ENCODE results near the gene APEH. TPM values are rescaled to one million over a fixed set of nuclear protein-coding genes. Genes with fewer than 3 reads are reported as not detected.
A peak's percentile ranks its signal among the peaks of the same experiment; 100 is the strongest.

APEH gene
- total RNA-seq, 4 donors from 2014 or later = 92.2 to 219 (median 185) TPM

DNA sequence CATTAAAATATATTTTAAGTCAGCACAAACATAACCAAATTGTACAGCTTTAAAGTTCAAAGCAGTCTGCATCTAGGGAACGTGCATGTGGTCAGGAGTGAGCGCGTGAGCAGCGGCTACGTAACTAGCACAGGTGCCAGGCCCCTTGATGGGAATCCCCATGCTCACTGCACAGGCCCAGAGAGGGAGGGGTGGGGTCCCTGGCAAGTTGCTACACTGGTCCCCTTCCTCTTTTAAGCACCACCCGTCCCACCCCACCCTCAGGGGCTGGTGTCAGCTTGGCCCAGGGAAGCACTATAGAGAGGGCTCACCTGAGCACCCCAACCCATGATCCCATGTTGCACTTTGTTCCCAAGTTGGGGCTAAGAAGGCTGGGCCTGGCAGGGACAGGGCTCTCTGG lies 50.4 kb downstream of the APEH start:
- intact Hi-C loops (cut with DNase I) = loop anchor here (5.0 kb wide), 1 partner anchor 63 kb away; the partner anchor contains the start of gene IP6K1
- peak overlapping the region in 1 of 3 donors; percentile 49 for H3K4me3 ChIP-seq (replicated peaks in 1 of 3)
- no peaks in the 10 kb centered on the region for H3K27me3 ChIP-seq
- peak; percentile 38 to 43 for DNase-seq
- H3K36me3 ChIP-seq = peaks cover 18 to 23% of the 10 kb centered on the region in 2 donors
- no peaks in the 10 kb centered on the region for H3K9me3 ChIP-seq
- WGBS, 2 donors = 40 to 47% methylated on average over 6 of the region's 6 CpGs
- TF ChIP-seq POLR2A (IDR thresholded peaks at IDR 0.05) = no peak
- TF ChIP-seq, protein P1, sequence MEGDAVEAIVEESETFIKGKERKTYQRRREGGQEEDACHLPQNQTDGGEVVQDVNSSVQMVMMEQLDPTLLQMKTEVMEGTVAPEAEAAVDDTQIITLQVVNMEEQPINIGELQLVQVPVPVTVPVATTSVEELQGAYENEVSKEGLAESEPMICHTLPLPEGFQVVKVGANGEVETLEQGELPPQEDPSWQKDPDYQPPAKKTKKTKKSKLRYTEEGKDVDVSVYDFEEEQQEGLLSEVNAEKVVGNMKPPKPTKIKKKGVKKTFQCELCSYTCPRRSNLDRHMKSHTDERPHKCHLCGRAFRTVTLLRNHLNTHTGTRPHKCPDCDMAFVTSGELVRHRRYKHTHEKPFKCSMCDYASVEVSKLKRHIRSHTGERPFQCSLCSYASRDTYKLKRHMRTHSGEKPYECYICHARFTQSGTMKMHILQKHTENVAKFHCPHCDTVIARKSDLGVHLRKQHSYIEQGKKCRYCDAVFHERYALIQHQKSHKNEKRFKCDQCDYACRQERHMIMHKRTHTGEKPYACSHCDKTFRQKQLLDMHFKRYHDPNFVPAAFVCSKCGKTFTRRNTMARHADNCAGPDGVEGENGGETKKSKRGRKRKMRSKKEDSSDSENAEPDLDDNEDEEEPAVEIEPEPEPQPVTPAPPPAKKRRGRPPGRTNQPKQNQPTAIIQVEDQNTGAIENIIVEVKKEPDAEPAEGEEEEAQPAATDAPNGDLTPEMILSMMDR (IDR thresholded peaks at IDR 0.05) = no peak
- peaks cover 20 to 30% of the 10 kb centered on the region in 2 donors for H3K4me1 ChIP-seq
- H3K27ac ChIP-seq = peak overlapping the region; percentile 73 to 92 (median 88)

DNA sequence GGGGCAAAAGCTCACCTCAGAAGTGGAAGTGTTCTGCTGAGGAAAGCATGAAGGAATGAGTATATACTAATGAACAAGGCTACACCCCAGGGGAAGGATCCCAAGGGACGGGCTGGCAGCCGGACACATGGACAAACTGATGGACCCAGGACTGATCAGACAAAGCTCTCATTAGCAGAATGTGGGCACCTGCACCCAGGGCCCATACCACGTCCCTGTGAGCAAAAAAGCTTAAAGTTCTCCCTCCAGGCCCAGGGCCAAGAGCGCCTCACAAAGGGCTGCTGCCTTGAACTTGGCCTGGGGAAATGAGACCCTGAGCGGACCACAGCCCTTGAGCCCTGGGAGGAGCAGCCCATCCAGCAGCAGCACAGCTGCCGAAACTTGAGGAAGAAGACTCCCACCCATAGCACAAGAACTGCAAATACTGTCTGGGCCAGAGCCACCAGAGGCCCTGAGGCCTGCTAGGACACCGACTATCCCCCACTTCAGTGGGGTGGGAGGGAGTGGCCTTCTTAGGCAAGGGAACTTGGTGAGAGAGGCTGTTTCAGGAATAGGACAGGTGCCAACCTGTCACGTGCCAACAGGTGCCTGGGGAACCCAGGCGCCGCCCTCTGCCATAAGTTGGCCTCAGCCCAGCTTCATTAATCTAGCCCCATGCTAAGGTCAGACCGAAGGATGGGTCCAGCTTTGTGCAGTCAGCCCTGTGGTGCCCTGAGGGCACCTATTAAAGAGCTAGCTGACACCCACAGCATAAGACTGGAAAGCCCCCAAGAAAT lies 51.9 kb downstream of the APEH start:
- no peak for TF ChIP-seq POLR2A (IDR thresholded peaks at IDR 0.05)
- TF ChIP-seq, protein P1 (IDR thresholded peaks at IDR 0.05) = no peak
- intact Hi-C loops (cut with DNase I) = loop anchor here (5.0 kb wide), 1 partner anchor 49 kb away; no protein-coding TSS in a partner anchor
- Histone ChIP-seq H3K9me3 (no peaks in the 10 kb centered on the region), H3K4me1 (peaks cover 20 to 24% of the 10 kb centered on the region in 2 donors), H3K27ac (peak overlapping the region in 1 of 3 donors; percentile 73), H3K27me3 (no peaks in the 10 kb centered on the region), H3K4me3 (replicated peaks in 1 of 3) (no peak overlapping the region), H3K36me3 (peaks cover 20 to 23% of the 10 kb centered on the region in 2 donors)
- DNase-seq = no peak
- WGBS, 2 donors = 88 to 89% methylated on average over 8 of the region's 11 CpGs

DNA sequence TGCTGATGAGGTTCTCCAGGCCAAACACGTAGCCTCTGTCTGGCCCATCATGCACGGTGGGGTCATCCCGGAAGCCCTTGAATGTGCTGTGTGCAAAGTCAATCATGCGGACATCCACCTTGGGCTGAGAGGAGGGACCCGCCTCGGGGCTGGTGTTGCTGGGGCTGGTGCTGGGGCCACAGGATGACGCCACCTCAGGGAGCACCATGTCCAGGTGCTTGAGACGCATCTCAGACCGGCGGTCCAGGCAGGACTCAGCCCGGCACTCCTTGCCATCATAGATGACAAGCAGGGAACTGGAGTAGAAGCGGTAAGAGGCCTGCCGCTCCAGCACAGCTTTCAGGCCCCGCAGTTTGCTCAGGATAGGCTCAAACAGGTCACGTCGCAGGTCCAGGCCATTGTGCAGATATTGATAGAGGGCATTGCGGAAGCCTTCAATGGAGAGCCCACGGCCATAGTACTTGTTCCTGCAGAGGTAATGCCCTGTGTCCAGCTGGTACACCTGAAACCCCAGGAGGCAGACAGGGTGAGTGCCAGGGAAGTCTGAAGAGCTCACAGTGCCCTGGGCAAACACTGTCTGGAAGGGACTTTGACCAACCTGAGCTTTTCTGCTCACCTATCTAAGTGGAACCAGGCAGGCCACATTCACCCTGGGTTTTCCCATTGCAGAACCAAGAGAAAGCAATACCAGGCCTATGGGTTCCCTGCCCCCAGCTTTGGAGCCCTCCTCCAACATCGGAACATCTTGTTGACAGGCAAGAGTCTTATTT lies 53.2 kb downstream of the APEH start:
- no peaks in the 10 kb centered on the region for H3K9me3 ChIP-seq
- no peaks in the 10 kb centered on the region for H3K27me3 ChIP-seq
- intact Hi-C loops (cut with DNase I) = loop anchor here (5.0 kb wide), 1 partner anchor 50 kb away; no protein-coding TSS in a partner anchor
- H3K27ac ChIP-seq = no peak overlapping the region
- TF ChIP-seq POLR2A (IDR thresholded peaks at IDR 0.05) = no peak
- TF ChIP-seq, protein P1 (IDR thresholded peaks at IDR 0.05) = no peak
- no peak for DNase-seq
- WGBS, 2 donors = 89 to 94% methylated on average over 13 to 16 of the region's 19 CpGs
- peaks cover 15 to 29% of the 10 kb centered on the region in 2 donors for H3K36me3 ChIP-seq
- no peak overlapping the region for H3K4me3 ChIP-seq (replicated peaks in 1 of 3)
- H3K4me1 ChIP-seq = peaks cover 17 to 22% of the 10 kb centered on the region in 2 donors

DNA sequence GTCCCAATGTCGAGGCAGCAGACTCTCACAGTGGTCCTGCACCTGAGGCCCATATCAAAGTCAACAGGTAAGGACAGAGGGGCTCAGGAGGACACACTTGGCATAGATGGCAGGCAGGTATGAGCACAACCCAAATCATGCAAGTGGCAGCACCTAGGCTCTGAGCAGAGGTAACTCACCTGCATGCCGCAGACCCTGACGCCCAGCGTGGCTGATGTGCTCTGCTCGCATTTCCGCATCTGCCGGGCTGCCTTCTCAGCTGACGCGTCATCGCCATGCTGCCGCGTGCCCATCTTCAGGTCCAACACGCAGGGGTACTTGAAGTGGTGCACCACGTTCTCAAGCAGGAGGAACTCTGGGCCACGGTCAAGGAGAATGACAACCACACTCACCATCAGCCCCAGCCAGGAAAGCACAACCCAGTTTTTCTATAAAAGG lies 53.8 kb downstream of the APEH start:
- DNase-seq = no peak
- 93 to 95% methylated on average over 11 to 14 of the region's 15 CpGs for WGBS, 2 donors
- Histone ChIP-seq H3K36me3 (peaks cover 16 to 35% of the 10 kb centered on the region in 2 donors), H3K9me3 (no peaks in the 10 kb centered on the region), H3K4me1 (peaks cover 11 to 16% of the 10 kb centered on the region in 2 donors), H3K27ac (no peak overlapping the region), H3K4me3 (replicated peaks in 1 of 3) (no peak overlapping the region), H3K27me3 (no peaks in the 10 kb centered on the region)
- TF ChIP-seq POLR2A (IDR thresholded peaks at IDR 0.05) = no peak
- TF ChIP-seq, protein P1 (IDR thresholded peaks at IDR 0.05) = no peak
- intact Hi-C loops (cut with DNase I) = loop anchor here (5.0 kb wide), 1 partner anchor 51 kb away; no protein-coding TSS in a partner anchor
